SK-N-SH (cell line): ENCODE measurements around the gene MEF2B. TPM values are rescaled to one million over a fixed set of nuclear protein-coding genes. Genes with fewer than 3 reads are reported as not detected.

Experiments
- CTCF ChIA-PET: fragments of 300-600, 350-600 bp; formaldehyde crosslinking; extraction: SDS; loops from one replicate; lab custom pipeline; 2021; lab: Yijun Ruan, JAX
- POLR2A ChIA-PET: fragments of 350-600 bp; sonication (Branson Sonifier 250); formaldehyde crosslinking; extraction: SDS; loops from one replicate; lab custom pipeline; 2020; ENCODE audit warnings: antibody characterized with exemption, inconsistent platforms; lab: Yijun Ruan, JAX
- DNase-seq: peaks from one replicate; pipeline ENCODE4 v3.0.0; 2012
- H2AFZ ChIP-seq: fragments of 200-600 bp; sonication (generic); 2 replicates; pipeline ENCODE4 v1.8.1; 2016; ENCODE audit warnings: antibody characterized with exemption, mild to moderate bottlenecking, low read depth
- H3F3A ChIP-seq: fragments of 200-600 bp; sonication (generic); replicated peaks from 2 replicates; pipeline ENCODE3; 2016; ENCODE audit warnings: antibody characterized with exemption, mild to moderate bottlenecking; ENCODE audit not compliant: insufficient read depth
- H3K27ac ChIP-seq, 2 experiments: fragments of 200-500 bp in 1 of 2; fragments of 200-600 bp in 1 of 2; sonication (Bioruptor generic) in 1 of 2; sonication (generic), shearing (Covaris generic) in 1 of 2; 2 replicates each; pipeline versions ENCODE4 v1.5.1 to v1.6.1; 2014 to 2016; ENCODE audit warnings: low read depth in 2 of 2, inconsistent platforms in 1 of 2, low read length in 1 of 2, mild to moderate bottlenecking in 1 of 2, mixed read lengths in 1 of 2
- H3K27me3 ChIP-seq: fragments of 200-600 bp; sonication (generic), shearing (Covaris generic); 2 replicates; pipeline ENCODE4 v1.6.1; 2016; ENCODE audit warnings: mixed run types; ENCODE audit not compliant: insufficient read depth
- H3K36me3 ChIP-seq, 2 experiments: fragments of 200-500 bp in 1 of 2; fragments of 200-600 bp in 1 of 2; sonication (Bioruptor generic) in 1 of 2; sonication (generic) in 1 of 2; replicated peaks in 1 of 2; 2 replicates each; pipeline versions ENCODE3 to v1.5.1; 2014 to 2016; ENCODE audit warnings: low read length in 1 of 2, mild to moderate bottlenecking in 1 of 2; ENCODE audit not compliant: insufficient read depth in 2 of 2, control insufficient read depth in 1 of 2
- H3K4me1 ChIP-seq, 2 experiments: fragments of 200-500 bp in 1 of 2; fragments of 200-600 bp in 1 of 2; sonication (Bioruptor generic) in 1 of 2; sonication (generic), shearing (Covaris generic) in 1 of 2; 2 replicates each; pipeline versions ENCODE4 v1.5.1 to v1.6.1; 2014 to 2016; ENCODE audit warnings: low read depth in 1 of 2, low read length in 1 of 2, mixed run types in 1 of 2; ENCODE audit not compliant: insufficient read depth in 2 of 2, control insufficient read depth in 1 of 2
- H3K4me2 ChIP-seq: fragments of 200-600 bp; sonication (generic), shearing (Covaris generic); 2 replicates; pipeline ENCODE4 v1.6.1; 2017; ENCODE audit warnings: mixed run types
- H3K4me3 ChIP-seq, 2 experiments: fragments of 200-500 bp in 1 of 2; fragments of 200-600 bp in 1 of 2; sonication (Bioruptor generic) in 1 of 2; sonication (generic), shearing (Covaris generic) in 1 of 2; 2 replicates each; pipeline versions ENCODE4 v1.5.1 to v1.8.1; 2014 to 2016; ENCODE audit warnings: low read depth in 2 of 2, inconsistent platforms in 1 of 2, low read length in 1 of 2, mild to moderate bottlenecking in 1 of 2, mixed read lengths in 1 of 2, moderate library complexity in 1 of 2
- H3K79me2 ChIP-seq: fragments of 200-600 bp; sonication (generic); 2 replicates; pipeline ENCODE4 v1.8.1; 2017; ENCODE audit warnings: mild to moderate bottlenecking; ENCODE audit not compliant: insufficient read depth
- H3K9ac ChIP-seq: fragments of 200-600 bp; sonication (generic); 2 replicates; pipeline ENCODE4 v1.6.1; 2017; ENCODE audit warnings: mixed run types
- H3K9me2 ChIP-seq: fragments of 200-600 bp; sonication (generic); 2 replicates; pipeline ENCODE4 v1.6.1; 2017; ENCODE audit warnings: mixed run types
- H3K9me3 ChIP-seq: fragments of 200-600 bp; sonication (generic); 2 replicates; pipeline ENCODE4 v1.6.1; 2017; ENCODE audit warnings: mixed run types, mild to moderate bottlenecking, moderate library complexity
- H4K20me1 ChIP-seq: fragments of 200-600 bp; sonication (generic); 2 replicates; pipeline ENCODE4 v1.6.1; 2017; ENCODE audit warnings: mild to moderate bottlenecking, mixed run types; ENCODE audit not compliant: insufficient read depth
- CHD2 ChIP-seq: fragments of 150-350 bp; IDR thresholded peaks from 2 replicates; pipeline ENCODE4 v1.6.1; 2018; ENCODE audit warnings: low read length; ENCODE audit not compliant: partially characterized antibody
- CTCF ChIP-seq: fragments of 200-600 bp; sonication (generic); IDR thresholded peaks from 2 replicates; pipeline ENCODE4 v1.6.1; 2017; ENCODE audit warnings: antibody characterized with exemption, mild to moderate bottlenecking, moderate library complexity
- ELF1 ChIP-seq: IDR thresholded peaks from 2 replicates; pipeline ENCODE4 v1.4.0; 2012
- EP300 ChIP-seq, 2 experiments: IDR thresholded peaks; 2 replicates each; pipeline versions ENCODE4 v1.4.0 to v1.6.1; 2012; ENCODE audit warnings: borderline replicate concordance in 1 of 2, low read depth in 1 of 2, low read length in 1 of 2
- FOXJ3 ChIP-seq: sonication (generic); formaldehyde crosslinking; IDR thresholded peaks from 2 replicates; pipeline ENCODE4 v1.5.1; 2020; ENCODE audit warnings: mild to moderate bottlenecking, missing genetic modification reagents
- FOXM1 ChIP-seq: IDR thresholded peaks from 2 replicates; pipeline ENCODE4 v1.4.0; 2012; ENCODE audit warnings: low read depth, mild to moderate bottlenecking
- GABPA ChIP-seq: IDR thresholded peaks from 2 replicates; pipeline ENCODE4 v1.4.0; 2012; ENCODE audit warnings: low read depth, mild to moderate bottlenecking
- JUND ChIP-seq: IDR thresholded peaks from 2 replicates; pipeline ENCODE4 v1.4.0; 2012
- MEF2A ChIP-seq: IDR thresholded peaks from 2 replicates; pipeline ENCODE4 v1.4.0; 2012; ENCODE audit warnings: low read depth, borderline replicate concordance
- MXI1 ChIP-seq: IDR thresholded peaks from 2 replicates; pipeline ENCODE4 v1.6.1; 2012; ENCODE audit warnings: mild to moderate bottlenecking, low read depth, low read length, improper control_type of control experiment
- RAD21 ChIP-seq: IDR thresholded peaks from 2 replicates; pipeline ENCODE4 v1.6.1; 2012; ENCODE audit warnings: mild to moderate bottlenecking, low read length
- RFX5 ChIP-seq: IDR thresholded peaks from 2 replicates; pipeline ENCODE4 v1.6.1; 2012; ENCODE audit warnings: mild to moderate bottlenecking, improper control_type of control experiment, low read length
- SMC3 ChIP-seq: IDR thresholded peaks from 2 replicates; pipeline ENCODE4 v1.6.1; 2012; ENCODE audit warnings: low read depth, low read length, improper control_type of control experiment
- TCF12 ChIP-seq: IDR thresholded peaks from 2 replicates; pipeline ENCODE4 v1.4.0; 2012
- TEAD4 ChIP-seq: IDR thresholded peaks from 2 replicates; pipeline ENCODE4 v1.4.0; 2012; ENCODE audit warnings: mild to moderate bottlenecking, borderline replicate concordance; ENCODE audit not compliant: insufficient read depth
- YY1 ChIP-seq: IDR thresholded peaks from 2 replicates; pipeline ENCODE4 v1.4.0; 2012; ENCODE audit warnings: low read depth, mild to moderate bottlenecking
- ZBTB33 ChIP-seq: IDR thresholded peaks from 2 replicates; pipeline ENCODE4 v1.4.0; 2012; ENCODE audit warnings: low read depth, borderline replicate concordance
- WGBS: methylation state at CpG from one replicate; pipeline ENCODE4 v1.1.6; 2017; ENCODE audit warnings: low lambda C conversion rate; 5-methylcytosine and 5-hydroxymethylcytosine counted together
- polyA plus RNA-seq, 3 experiments: library from polyadenylated mRNA; depleted of rRNA; stranded (reverse); fragments of >200 nt; gene quantifications; 2 replicates each; pipeline ENCODE4 v1.2.3, GENCODE V29; 2012
- TF ChIP-seq, protein P1 (sequence below): IDR thresholded peaks from 2 replicates; pipeline ENCODE4 v1.6.1; 2012; ENCODE audit warnings: mild to moderate bottlenecking, low read depth, low read length, moderate library complexity

The MEF2B gene
- polyA plus RNA-seq, 1 of the 3 experiments (the other 2 are of a cell fraction) = 1.0 TPM

GRCh38 chr19:19154768-19155494, 15.1 kb downstream of the MEF2B start:
- POLR2A ChIA-PET = no interaction called here
- Histone ChIP-seq H3K9ac (no peak overlapping the region), H3K9me2 (no peaks in the 10 kb centered on the region)
- TF ChIP-seq ELF1 (no peak), CTCF (no peak), ZBTB33 (no peak), FOXJ3 (no peak), TCF12 (no peak), GABPA (no peak), RAD21 (no peak), FOXM1 (no peak), YY1 (no peak), JUND (no peak), MXI1 (no peak), SMC3 (no peak), CHD2 (no peak), MEF2A (no peak), TEAD4 (no peak), RFX5 (no peak), EP300 (IDR thresholded peaks at IDR 0.05; ENCODE audit: borderline replicate concordance in 1 of 2, low read depth in 1 of 2, low read length in 1 of 2) (no peak)
- TF ChIP-seq, protein P1, sequence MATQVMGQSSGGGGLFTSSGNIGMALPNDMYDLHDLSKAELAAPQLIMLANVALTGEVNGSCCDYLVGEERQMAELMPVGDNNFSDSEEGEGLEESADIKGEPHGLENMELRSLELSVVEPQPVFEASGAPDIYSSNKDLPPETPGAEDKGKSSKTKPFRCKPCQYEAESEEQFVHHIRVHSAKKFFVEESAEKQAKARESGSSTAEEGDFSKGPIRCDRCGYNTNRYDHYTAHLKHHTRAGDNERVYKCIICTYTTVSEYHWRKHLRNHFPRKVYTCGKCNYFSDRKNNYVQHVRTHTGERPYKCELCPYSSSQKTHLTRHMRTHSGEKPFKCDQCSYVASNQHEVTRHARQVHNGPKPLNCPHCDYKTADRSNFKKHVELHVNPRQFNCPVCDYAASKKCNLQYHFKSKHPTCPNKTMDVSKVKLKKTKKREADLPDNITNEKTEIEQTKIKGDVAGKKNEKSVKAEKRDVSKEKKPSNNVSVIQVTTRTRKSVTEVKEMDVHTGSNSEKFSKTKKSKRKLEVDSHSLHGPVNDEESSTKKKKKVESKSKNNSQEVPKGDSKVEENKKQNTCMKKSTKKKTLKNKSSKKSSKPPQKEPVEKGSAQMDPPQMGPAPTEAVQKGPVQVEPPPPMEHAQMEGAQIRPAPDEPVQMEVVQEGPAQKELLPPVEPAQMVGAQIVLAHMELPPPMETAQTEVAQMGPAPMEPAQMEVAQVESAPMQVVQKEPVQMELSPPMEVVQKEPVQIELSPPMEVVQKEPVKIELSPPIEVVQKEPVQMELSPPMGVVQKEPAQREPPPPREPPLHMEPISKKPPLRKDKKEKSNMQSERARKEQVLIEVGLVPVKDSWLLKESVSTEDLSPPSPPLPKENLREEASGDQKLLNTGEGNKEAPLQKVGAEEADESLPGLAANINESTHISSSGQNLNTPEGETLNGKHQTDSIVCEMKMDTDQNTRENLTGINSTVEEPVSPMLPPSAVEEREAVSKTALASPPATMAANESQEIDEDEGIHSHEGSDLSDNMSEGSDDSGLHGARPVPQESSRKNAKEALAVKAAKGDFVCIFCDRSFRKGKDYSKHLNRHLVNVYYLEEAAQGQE = no peak
- TF ChIP-seq, all 33 proteins: peak for 0
- Histone ChIP-seq H3K27ac (no peak overlapping the region), H3K36me3 (peaks cover 0 to 9% of the 10 kb centered on the region in 2 experiments), H3K79me2 (no peaks in the 10 kb centered on the region), H4K20me1 (no peaks in the 10 kb centered on the region), H3K9me3 (no peaks in the 10 kb centered on the region), H3K4me2 (no peak overlapping the region), H3K4me3 (no peak overlapping the region), H3K4me1 (no peaks in the 10 kb centered on the region), H3K27me3 (no peaks in the 10 kb centered on the region), H2AFZ (no peak overlapping the region), H3F3A (no peaks in the 10 kb centered on the region)
- CTCF ChIA-PET = interaction anchor here (5.9 to 6.5 kb wide), 2 partner anchors 8 to 21 kb away, joined by 51 to 79 read pairs; no protein-coding TSS in a partner anchor
- WGBS = 90% methylated on average over 4 of the region's 6 CpGs
- DNase-seq = no peak
